Fibroblast of mammary gland (primary cell): ENCODE data around the gene ASB9.
"Not testable (repeated sequence)": the region's sequence is repeated elsewhere in the genome, so short reads cannot be mapped to it uniquely, and the experiment has no call there.

Experiments used
- DNase-seq: peaks from one replicate; pipeline ENCODE4 v3.0.0-alpha.2; 2010; ENCODE audit warnings: low read depth
- H3K4me3 ChIP-seq: 2 replicates; pipeline ENCODE4 v1.5.1; 2011; ENCODE audit warnings: low read depth, mild to moderate bottlenecking, low read length, moderate library complexity; ENCODE audit not compliant: control insufficient read depth
- TF ChIP-seq, protein P1 (sequence below): conservative IDR thresholded peaks from 2 replicates; pipeline ENCODE4 v1.5.1; 2011; ENCODE audit warnings: low read depth, low read length, inconsistent platforms; ENCODE audit not compliant: control insufficient read depth, insufficient read depth

Gene ASB9

GRCh38 chrX:15277604-15278003 is 7.7 kb upstream of the ASB9 start:
- TF ChIP-seq, protein P1, sequence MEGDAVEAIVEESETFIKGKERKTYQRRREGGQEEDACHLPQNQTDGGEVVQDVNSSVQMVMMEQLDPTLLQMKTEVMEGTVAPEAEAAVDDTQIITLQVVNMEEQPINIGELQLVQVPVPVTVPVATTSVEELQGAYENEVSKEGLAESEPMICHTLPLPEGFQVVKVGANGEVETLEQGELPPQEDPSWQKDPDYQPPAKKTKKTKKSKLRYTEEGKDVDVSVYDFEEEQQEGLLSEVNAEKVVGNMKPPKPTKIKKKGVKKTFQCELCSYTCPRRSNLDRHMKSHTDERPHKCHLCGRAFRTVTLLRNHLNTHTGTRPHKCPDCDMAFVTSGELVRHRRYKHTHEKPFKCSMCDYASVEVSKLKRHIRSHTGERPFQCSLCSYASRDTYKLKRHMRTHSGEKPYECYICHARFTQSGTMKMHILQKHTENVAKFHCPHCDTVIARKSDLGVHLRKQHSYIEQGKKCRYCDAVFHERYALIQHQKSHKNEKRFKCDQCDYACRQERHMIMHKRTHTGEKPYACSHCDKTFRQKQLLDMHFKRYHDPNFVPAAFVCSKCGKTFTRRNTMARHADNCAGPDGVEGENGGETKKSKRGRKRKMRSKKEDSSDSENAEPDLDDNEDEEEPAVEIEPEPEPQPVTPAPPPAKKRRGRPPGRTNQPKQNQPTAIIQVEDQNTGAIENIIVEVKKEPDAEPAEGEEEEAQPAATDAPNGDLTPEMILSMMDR = no peak
- no peak overlapping the region for H3K4me3 ChIP-seq
- no peak for DNase-seq

GRCh38 chrX:15274946-15275345 is 5.1 kb upstream of the ASB9 start:
- TF ChIP-seq, protein P1 = no peak
- no peak for DNase-seq
- H3K4me3 ChIP-seq = no peak overlapping the region

DNA sequence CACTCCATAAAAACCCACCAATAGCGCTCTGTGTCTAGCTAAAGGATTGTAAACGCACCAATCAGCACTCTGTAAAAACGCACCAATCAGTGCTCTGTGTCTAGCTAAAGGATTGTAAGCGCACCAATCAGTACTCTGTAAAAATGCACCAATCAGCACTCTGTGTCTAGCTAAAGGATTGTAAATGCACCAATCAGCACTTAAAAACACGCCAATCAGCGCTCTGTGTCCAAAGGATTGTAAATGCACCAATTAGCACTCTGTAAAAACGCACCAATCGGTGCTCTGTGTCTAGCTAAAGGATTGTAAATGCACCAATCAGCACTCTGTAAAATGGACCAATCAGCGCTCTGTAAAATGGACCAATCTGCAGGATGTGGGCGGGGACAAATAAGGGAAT is 3.4 kb upstream of the ASB9 start:
- not testable (repeated sequence) for DNase-seq, H3K4me3 ChIP-seq

- DNase-seq = no peak
- TF ChIP-seq, protein P1 = no peak
- no peak overlapping the region for H3K4me3 ChIP-seq
Observed at GRCh38 chrX:15271757-15272156, 1.9 kb upstream of the ASB9 start.

DNA sequence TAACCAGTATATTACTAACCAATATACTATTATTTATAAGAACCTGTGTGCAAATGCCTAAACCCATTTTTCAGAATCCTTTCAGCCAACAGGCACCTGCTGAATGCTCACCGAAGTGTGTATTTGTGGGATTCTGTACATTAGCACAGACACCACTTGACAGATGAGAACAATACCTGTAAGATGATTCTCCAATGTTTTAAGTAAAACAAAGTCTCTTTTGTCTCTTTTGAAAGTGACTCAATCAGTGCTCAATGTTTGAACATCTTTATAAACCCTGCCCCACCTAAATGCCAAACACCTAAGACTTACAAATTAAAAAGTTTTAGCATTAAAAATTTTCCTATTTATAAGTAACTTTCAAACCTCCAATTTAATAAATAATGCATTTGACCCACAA is 763 bp downstream of the ASB9 start:
- TF ChIP-seq, protein P1 = no peak
- no peak overlapping the region for H3K4me3 ChIP-seq
- DNase-seq = no peak

GRCh38 chrX:15254852-15255251 is 15.0 kb downstream of the ASB9 start:
- TF ChIP-seq, protein P1 = no peak
- H3K4me3 ChIP-seq = no peak overlapping the region
- DNase-seq = no peak

GRCh38 chrX:15245896-15246295 is 24.0 kb downstream of the ASB9 start:
- no peak overlapping the region for H3K4me3 ChIP-seq
- no peak for DNase-seq
- TF ChIP-seq, protein P1 = no peak
